Measurements from ENCODE around the gene MARCHF6. TPM values are rescaled to one million over a fixed set of nuclear protein-coding genes. Genes with fewer than 3 reads are reported as not detected.

MARCHF6 gene
- total and polyA plus RNA-seq, 2 experiments from 2014 or later, result 70.8 to 77.5 TPM

DNA sequence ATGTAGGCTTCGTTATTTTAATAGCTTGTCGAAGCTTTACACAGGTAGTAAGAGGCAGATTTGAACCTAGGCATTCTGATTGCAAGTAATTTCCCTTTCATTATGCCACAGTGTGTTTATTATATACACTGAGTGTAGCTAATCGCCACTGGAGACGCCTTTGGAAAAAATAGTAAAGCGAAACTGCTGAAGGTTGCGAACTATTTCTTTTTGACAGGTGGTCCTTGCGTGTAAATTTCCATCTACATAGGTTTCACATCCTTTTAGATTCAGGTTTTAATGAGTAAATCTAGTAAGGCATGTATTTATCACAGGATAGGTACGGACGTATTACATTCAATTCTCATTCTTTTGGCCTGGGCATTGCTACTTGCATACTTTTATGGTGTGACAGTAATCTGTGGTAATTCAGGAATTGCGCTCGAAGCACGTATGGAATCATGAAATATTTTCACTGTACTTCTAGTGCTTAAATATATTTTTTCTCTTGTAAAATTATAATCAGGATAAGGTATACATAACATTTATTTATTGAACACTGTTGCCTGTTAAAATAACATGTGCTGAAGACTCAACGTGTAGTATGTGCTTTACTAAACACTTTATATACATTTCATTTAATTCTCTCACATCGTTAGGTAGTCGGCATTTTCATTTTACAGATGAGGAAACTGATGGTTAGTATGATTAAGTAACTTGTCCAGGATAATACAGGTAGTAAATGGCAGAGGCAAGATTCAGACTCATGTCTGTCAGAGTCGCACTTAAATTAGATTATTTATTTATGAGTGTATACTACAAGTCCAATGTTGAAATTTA lies 1.8 kb downstream of the MARCHF6 start (continued):
- TF ChIP-seq ZNF462 (CRISPR knock-in tag; IDR thresholded peaks at IDR 0.05), result no peak
- TF ChIP-seq JUNB (IDR thresholded peaks at IDR 0.05; ENCODE audit: unreplicated experiment), result no peak
- TF ChIP-seq EZH2 (IDR thresholded peaks at IDR 0.05; ENCODE audit: low read depth, unreplicated experiment), result no peak
- no peak for TF ChIP-seq CREB1 (CRISPR knock-in tag; IDR thresholded peaks at IDR 0.05; ENCODE audit: low read depth)
- no peak for TF ChIP-seq NANOG (IDR thresholded peaks at IDR 0.05; ENCODE audit: borderline replicate concordance)
- TF ChIP-seq POLR2AphosphoS5 (IDR thresholded peaks at IDR 0.05; ENCODE audit: low read depth), result no peak
- TF ChIP-seq ZNF114 (CRISPR knock-in tag; IDR thresholded peaks at IDR 0.05), result no peak
- no peak for TF ChIP-seq EZH2phosphoT487 (IDR thresholded peaks at IDR 0.05; ENCODE audit: unreplicated experiment)

- Mint-ChIP-seq H3K4me3 (no peak overlapping the region), H3K9me3 (no peaks in the 10 kb centered on the region), H3K27ac (no peak overlapping the region), H3K36me3 (ENCODE audit: low read depth) (peaks cover 3% of the 10 kb centered on the region; the same call in 1 of the 3 replicates), H3K4me1 (peaks cover 23% of the 10 kb centered on the region), H3K27me3 (ENCODE audit: insufficient read depth, low read depth, poor library complexity) (peaks cover 4% of the 10 kb centered on the region)
- H3K9me2 ChIP-seq (ENCODE audit: insufficient read depth), result no peaks in the 10 kb centered on the region
- no peak overlapping the region for H2AFZ ChIP-seq
- no peak for ATAC-seq
- peaks cover 49% of the 10 kb centered on the region for H4K20me1 ChIP-seq (replicated peaks; ENCODE audit: insufficient read depth)
- H3K27ac ChIP-seq (ENCODE audit: low read depth), result no peak overlapping the region
- no peaks in the 10 kb centered on the region for H3F3A ChIP-seq (replicated peaks; ENCODE audit: low read depth)
- H3K4me2 ChIP-seq, result no peak overlapping the region
- no peak for DNase-seq (ENCODE audit: low spot score)
- no peaks in the 10 kb centered on the region for H3K27me3 ChIP-seq (ENCODE audit: insufficient read depth)
- H3K36me3 ChIP-seq (ENCODE audit: insufficient read depth), result peaks cover 3% of the 10 kb centered on the region; the same call in 1 of the 2 replicates
- no peak overlapping the region for H3K4me3 ChIP-seq
- peaks cover 99% of the 10 kb centered on the region for H3K79me2 ChIP-seq (replicated peaks; ENCODE audit: insufficient read depth)
- no peaks in the 10 kb centered on the region; the same call in 1 of the 2 replicates for H3K4me1 ChIP-seq (ENCODE audit: insufficient read depth)
- TF ChIP-seq STAT1 (IDR thresholded peaks at IDR 0.05; ENCODE audit: unreplicated experiment), result no peak
- TF ChIP-seq NANOG (IDR thresholded peaks at IDR 0.05; ENCODE audit: borderline replicate concordance), result no peak
- TF ChIP-seq POLR2AphosphoS5 (IDR thresholded peaks at IDR 0.05; ENCODE audit: low read depth), result no peak
- TF ChIP-seq ETS1 (IDR thresholded peaks at IDR 0.05), result no peak
- TF ChIP-seq CREB1 (CRISPR knock-in tag; IDR thresholded peaks at IDR 0.05; ENCODE audit: low read depth), result no peak
- TF ChIP-seq EZH2 (IDR thresholded peaks at IDR 0.05; ENCODE audit: low read depth, unreplicated experiment), result no peak
- TF ChIP-seq REST (IDR thresholded peaks at IDR 0.05; ENCODE audit: unreplicated experiment), result no peak
- TF ChIP-seq ZNF114 (CRISPR knock-in tag; IDR thresholded peaks at IDR 0.05), result no peak
- TF ChIP-seq ZNF331 (CRISPR knock-in tag; IDR thresholded peaks at IDR 0.05; ENCODE audit: low read depth), result no peak
These were observed 5.5 kb downstream of the MARCHF6 start for GRCh38 chr5:10358999-10359398.

Data from GM23338 (cell line).